OCI-LY7 (cell line): ENCODE results near the gene L3MBTL3. TPM values are rescaled to one million over a fixed set of nuclear protein-coding genes. Genes with fewer than 3 reads are reported as not detected.

Experiments
- BruUV-seq: library from RNA; stranded (reverse); fragments of 400-500 nt; replicated peaks from 2 replicates; lab custom pipeline; 2021; lab: Mats Ljungman, UMichigan
- CTCF ChIA-PET: fragments of 300-600 bp; sonication (Branson Sonifier 250); formaldehyde crosslinking; loops from one replicate; lab custom pipeline; 2022; ENCODE audit warnings: antibody characterized with exemption; ENCODE audit not compliant: unreplicated experiment; lab: Charles Lee
- POLR2A ChIA-PET: fragments of 300-600 bp; sonication (Branson Sonifier 250); formaldehyde crosslinking; loops from one replicate; lab custom pipeline; 2022; ENCODE audit warnings: antibody characterized with exemption; lab: Charles Lee
- DNase-seq: peaks from one replicate; pipeline ENCODE4 v3.0.0-alpha.2; 2015; ENCODE audit warnings: low spot score
- H2AFZ ChIP-seq: fragments of 200-600 bp; sonication (generic), shearing (Covaris generic); 2 replicates; pipeline ENCODE4 v1.6.1; 2014; ENCODE audit warnings: mild to moderate bottlenecking, antibody characterized with exemption, low read length, moderate library complexity
- H3K27ac ChIP-seq: fragments of 200-600 bp; sonication (generic); 2 replicates; pipeline ENCODE4 v1.5.1; 2014; ENCODE audit warnings: mixed run types, low read depth, mild to moderate bottlenecking, moderate library complexity, low read length, inconsistent platforms; ENCODE audit not compliant: poor library complexity, severe bottlenecking
- H3K36me3 ChIP-seq: fragments of 200-600 bp; sonication (generic); 2 replicates; pipeline ENCODE4 v1.6.1; 2014; ENCODE audit warnings: mild to moderate bottlenecking, antibody characterized with exemption, low read length, moderate library complexity, mixed read lengths; ENCODE audit not compliant: insufficient read depth
- H3K4me1 ChIP-seq: fragments of 200-600 bp; sonication (generic); 2 replicates; pipeline ENCODE4 v1.5.1; 2014; ENCODE audit warnings: mild to moderate bottlenecking, low read length; ENCODE audit not compliant: insufficient read depth, poor library complexity, severe bottlenecking
- H3K4me2 ChIP-seq: fragments of 200-600 bp; sonication (generic); 2 replicates; pipeline ENCODE4 v1.6.1; 2014; ENCODE audit warnings: mild to moderate bottlenecking, low read length
- H3K4me3 ChIP-seq: fragments of 200-600 bp; sonication (generic); 2 replicates; pipeline ENCODE4 v1.5.1; 2014; ENCODE audit warnings: mild to moderate bottlenecking, low read depth, low read length; ENCODE audit not compliant: poor library complexity, severe bottlenecking
- H3K79me2 ChIP-seq: fragments of 200-600 bp; sonication (generic); 2 replicates; pipeline ENCODE4 v1.6.1; 2016; ENCODE audit warnings: low read depth, mild to moderate bottlenecking, low read length, moderate library complexity, mixed read lengths; ENCODE audit not compliant: insufficient read depth
- H3K9me2 ChIP-seq: fragments of 200-600 bp; sonication (generic); 2 replicates; pipeline ENCODE4 v1.6.1; 2016; ENCODE audit warnings: mild to moderate bottlenecking, low read length, mixed read lengths; ENCODE audit not compliant: insufficient read depth
- H3K9me3 ChIP-seq: fragments of 200-600 bp; sonication (generic); 2 replicates; pipeline ENCODE4 v1.6.1; 2014; ENCODE audit warnings: mild to moderate bottlenecking, mixed run types, low read length, mixed read lengths
- H4K20me1 ChIP-seq: fragments of 200-600 bp; sonication (generic); 2 replicates; pipeline ENCODE4 v1.6.1; 2014; ENCODE audit warnings: mild to moderate bottlenecking, antibody characterized with exemption, low read length, moderate library complexity, mixed read lengths; ENCODE audit not compliant: insufficient read depth
- CTCF ChIP-seq: fragments of 200-600 bp; sonication (generic); conservative IDR thresholded peaks from 2 replicates; pipeline ENCODE4 v1.5.1; 2014; ENCODE audit warnings: mild to moderate bottlenecking, antibody characterized with exemption, low read length, moderate library complexity, mixed read lengths
- EZH2phosphoT487 ChIP-seq: fragments of 200-600 bp; sonication (generic); IDR thresholded peaks from 2 replicates; pipeline ENCODE4 v1.6.1; 2018; ENCODE audit warnings: low read depth, borderline replicate concordance, mild to moderate bottlenecking, mixed run types, antibody characterized with exemption, low read length, moderate library complexity, mixed read lengths
- intact Hi-C: fragments of 100-400 bp; cut with micrococcal nuclease; formaldehyde crosslinking; loops from one replicate; pipeline ENCODE4 v1.10.0; 2022; ENCODE audit not compliant: unreplicated experiment
- total RNA-seq, 2 experiments: library from RNA; depleted of rRNA in 1 of 2; stranded (reverse); fragments of >200 nt in 1 of 2; shearing (Covaris generic) in 1 of 2; gene quantifications; 2 replicates each; pipeline ENCODE4 v1.2.3, GENCODE V29; 2014 to 2022

Gene L3MBTL3
- total RNA-seq, 2 experiments from 2014 or later: 7.9 to 11.0 TPM

- Histone ChIP-seq H4K20me1 (no peaks in the 10 kb centered on the region), H3K9me3 (no peaks in the 10 kb centered on the region), H3K27ac (no peak overlapping the region), H3K4me2 (no peak overlapping the region), H3K79me2 (no peaks in the 10 kb centered on the region), H3K9me2 (no peaks in the 10 kb centered on the region), H3K4me3 (no peak overlapping the region), H2AFZ (no peak overlapping the region), H3K4me1 (no peaks in the 10 kb centered on the region), H3K36me3 (no peaks in the 10 kb centered on the region)
- POLR2A ChIA-PET: no interaction called here
- BruUV-seq: no TSS peak
- intact Hi-C loops: no loop called here
- CTCF ChIA-PET: no interaction called here
- no peak for TF ChIP-seq EZH2phosphoT487
- no peak for TF ChIP-seq CTCF
- DNase-seq: no peak
These were observed 72.4 kb downstream of the L3MBTL3 start for GRCh38 chr6:130090796-130091195.

- Histone ChIP-seq H3K79me2 (no peaks in the 10 kb centered on the region), H3K9me3 (no peaks in the 10 kb centered on the region), H3K4me2 (no peak overlapping the region), H3K4me1 (no peaks in the 10 kb centered on the region), H3K36me3 (no peaks in the 10 kb centered on the region), H3K4me3 (no peak overlapping the region), H2AFZ (no peak overlapping the region), H3K9me2 (no peaks in the 10 kb centered on the region), H3K27ac (no peak overlapping the region), H4K20me1 (no peaks in the 10 kb centered on the region)
- no peak for DNase-seq
- TF ChIP-seq EZH2phosphoT487 (no peak), CTCF (no peak)
- CTCF ChIA-PET: no interaction called here
- intact Hi-C loops: no loop called here
- POLR2A ChIA-PET: interaction anchor here (0.5 kb wide), 1 partner anchor 460 kb away, joined by 4 read pairs; no protein-coding TSS in a partner anchor
- BruUV-seq: no TSS peak
These were observed 75.2 kb downstream of the L3MBTL3 start for GRCh38 chr6:130093546-130093945.

- CTCF ChIA-PET: no interaction called here
- no TSS peak for BruUV-seq
- POLR2A ChIA-PET: interaction anchor here (0.6 to 0.7 kb wide), 2 partner anchors 10 to 17 kb away, joined by 3 read pairs; no protein-coding TSS in a partner anchor
- Histone ChIP-seq H3K4me3 (no peak overlapping the region), H2AFZ (no peak overlapping the region), H4K20me1 (no peaks in the 10 kb centered on the region), H3K4me1 (no peaks in the 10 kb centered on the region), H3K4me2 (no peak overlapping the region), H3K27ac (no peak overlapping the region), H3K9me2 (no peaks in the 10 kb centered on the region), H3K36me3 (no peaks in the 10 kb centered on the region), H3K79me2 (no peaks in the 10 kb centered on the region), H3K9me3 (no peaks in the 10 kb centered on the region)
- intact Hi-C loops: no loop called here
- no peak for TF ChIP-seq CTCF
- TF ChIP-seq EZH2phosphoT487: no peak
- DNase-seq: no peak
These were observed 79.9 kb downstream of the L3MBTL3 start for GRCh38 chr6:130098317-130098716.
